ENCODE measurements around the gene ANKAR. TPM values are rescaled to one million over a fixed set of nuclear protein-coding genes. Genes with fewer than 3 reads are reported as not detected.

Gene ANKAR
- total and polyA plus RNA-seq, 9 of the 15 experiments (the other 6 are each of a cell fraction or from before 2014, with no cell fraction given) = 0.04 to 0.52 (median 0.39) TPM

- TF ChIP-seq MGA (IDR thresholded peaks at IDR 0.05) (peak; percentile 69), NFATC3 (IDR thresholded peaks at IDR 0.05) (no peak), EP400 (IDR thresholded peaks at IDR 0.05) (peak; percentile 57), CCAR2 (IDR thresholded peaks at IDR 0.05; ENCODE audit: low read depth, low read length) (no peak), ZMIZ1 (IDR thresholded peaks at IDR 0.05; ENCODE audit: low read depth in 2 of 2, low read length in 2 of 2) (no peak), SETDB1 (IDR thresholded peaks at IDR 0.05; ENCODE audit: low read length) (no peak), NR1H2 (CRISPR knock-in tag; IDR thresholded peaks at IDR 0.05) (no peak), RAD51 (IDR thresholded peaks at IDR 0.05; ENCODE audit: borderline replicate concordance, low read depth) (no peak), TCFL5 (CRISPR knock-in tag; conservative IDR thresholded peaks at IDR 0.05) (no peak), ZNF124 (CRISPR knock-in tag; IDR thresholded peaks at IDR 0.05) (no peak), EWSR1 (IDR thresholded peaks at IDR 0.05; ENCODE audit: borderline replicate concordance, low read depth, partially characterized antibody) (no peak)
- TF ChIP-seq, protein P1, sequence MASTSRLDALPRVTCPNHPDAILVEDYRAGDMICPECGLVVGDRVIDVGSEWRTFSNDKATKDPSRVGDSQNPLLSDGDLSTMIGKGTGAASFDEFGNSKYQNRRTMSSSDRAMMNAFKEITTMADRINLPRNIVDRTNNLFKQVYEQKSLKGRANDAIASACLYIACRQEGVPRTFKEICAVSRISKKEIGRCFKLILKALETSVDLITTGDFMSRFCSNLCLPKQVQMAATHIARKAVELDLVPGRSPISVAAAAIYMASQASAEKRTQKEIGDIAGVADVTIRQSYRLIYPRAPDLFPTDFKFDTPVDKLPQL (IDR thresholded peaks at IDR 0.05; ENCODE audit: extremely low read depth, insufficient read length) = no peak
These were observed 13.1 kb upstream of the ANKAR start, which contains the start of gene ASNSD1 (continued) for GRCh38 chr2:189661148-189661956.

Measured in K562 (cell line).